Measurements from ENCODE around the gene USP14.

Gene USP14

DNA sequence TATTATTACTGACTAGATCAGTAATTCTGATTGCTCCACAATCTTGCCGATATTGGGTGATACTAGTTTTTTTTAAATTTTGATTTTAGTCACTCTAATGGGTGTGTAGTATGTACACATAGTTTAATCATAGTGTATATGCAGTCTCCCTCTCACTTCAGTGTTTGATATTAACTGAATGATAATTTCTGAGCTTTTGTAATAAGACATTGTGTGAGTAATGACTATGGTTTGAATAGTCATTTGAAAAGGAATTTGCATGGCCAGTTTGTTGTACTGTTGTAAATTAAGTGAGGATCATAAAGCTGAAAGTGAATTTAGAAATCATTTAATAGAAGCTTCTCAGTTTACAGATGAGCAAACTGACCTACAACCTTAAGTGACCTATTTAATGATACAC, 33.4 kb downstream of the USP14 start:
- Histone ChIP-seq H3K36me3 (replicated peaks; ENCODE audit: insufficient read depth, low read length) (0 out of 2 replicates have a peak, but pooled peaks cover 3% of the 10 kb centered on the region), H3K27me3 (replicated peaks; ENCODE audit: insufficient read depth, low read length) (no peaks in the 10 kb centered on the region), H4K20me1 (ENCODE audit: insufficient read depth, low read length) (no peaks in the 10 kb centered on the region), H3K4me3 (ENCODE audit: low read length) (no peak overlapping the region), H3K9me2 (replicated peaks; ENCODE audit: insufficient read depth, low read length) (no peaks in the 10 kb centered on the region), H3K4me2 (ENCODE audit: low read depth, low read length) (no peak overlapping the region), H3K27ac (ENCODE audit: low read length) (no peak overlapping the region), H2AFZ (ENCODE audit: low read length) (no peak overlapping the region), H3K9ac (ENCODE audit: low read length) (no peak overlapping the region), H3K4me1 (ENCODE audit: low read length) (no peaks in the 10 kb centered on the region), H3F3A (ENCODE audit: insufficient read depth, low read length) (no peaks in the 10 kb centered on the region), H3K79me2 (ENCODE audit: low read length) (peaks cover 62% of the 10 kb centered on the region), H3K9me3 (replicated peaks; ENCODE audit: insufficient read depth, low read length) (no peaks in the 10 kb centered on the region)
- TF ChIP-seq, protein P1, sequence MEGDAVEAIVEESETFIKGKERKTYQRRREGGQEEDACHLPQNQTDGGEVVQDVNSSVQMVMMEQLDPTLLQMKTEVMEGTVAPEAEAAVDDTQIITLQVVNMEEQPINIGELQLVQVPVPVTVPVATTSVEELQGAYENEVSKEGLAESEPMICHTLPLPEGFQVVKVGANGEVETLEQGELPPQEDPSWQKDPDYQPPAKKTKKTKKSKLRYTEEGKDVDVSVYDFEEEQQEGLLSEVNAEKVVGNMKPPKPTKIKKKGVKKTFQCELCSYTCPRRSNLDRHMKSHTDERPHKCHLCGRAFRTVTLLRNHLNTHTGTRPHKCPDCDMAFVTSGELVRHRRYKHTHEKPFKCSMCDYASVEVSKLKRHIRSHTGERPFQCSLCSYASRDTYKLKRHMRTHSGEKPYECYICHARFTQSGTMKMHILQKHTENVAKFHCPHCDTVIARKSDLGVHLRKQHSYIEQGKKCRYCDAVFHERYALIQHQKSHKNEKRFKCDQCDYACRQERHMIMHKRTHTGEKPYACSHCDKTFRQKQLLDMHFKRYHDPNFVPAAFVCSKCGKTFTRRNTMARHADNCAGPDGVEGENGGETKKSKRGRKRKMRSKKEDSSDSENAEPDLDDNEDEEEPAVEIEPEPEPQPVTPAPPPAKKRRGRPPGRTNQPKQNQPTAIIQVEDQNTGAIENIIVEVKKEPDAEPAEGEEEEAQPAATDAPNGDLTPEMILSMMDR (IDR thresholded peaks at IDR 0.05; ENCODE audit: low read length): no peak
- TF ChIP-seq EZH2phosphoT487 (IDR thresholded peaks at IDR 0.05; ENCODE audit: low read length) (no peak), EZH2 (optimal IDR thresholded peaks at IDR 0.05; ENCODE audit: low read depth, low read length) (no peak)
- no peak for DNase-seq

DNA sequence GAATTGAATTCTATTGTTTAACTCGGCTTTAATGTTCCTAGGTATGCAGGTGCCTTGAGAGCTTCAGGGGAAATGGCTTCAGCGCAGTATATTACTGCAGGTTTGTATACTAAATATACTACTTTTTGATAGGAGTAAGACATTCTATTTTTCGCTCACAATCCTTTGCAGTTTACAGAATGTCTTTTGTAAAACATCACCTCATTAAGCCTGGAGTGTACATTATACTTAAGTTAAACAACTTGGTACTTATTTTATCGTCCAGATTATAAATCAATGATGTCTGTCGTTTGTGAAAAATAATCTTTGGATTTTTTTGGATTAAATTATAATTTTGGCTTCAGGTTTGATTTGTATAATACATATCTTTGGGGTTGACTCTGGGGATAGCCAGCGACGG, 34.4 kb downstream of the USP14 start:
- TF ChIP-seq, protein P1 (IDR thresholded peaks at IDR 0.05; ENCODE audit: low read length): no peak
- TF ChIP-seq EZH2 (optimal IDR thresholded peaks at IDR 0.05; ENCODE audit: low read depth, low read length): no peak
- no peak for TF ChIP-seq EZH2phosphoT487 (IDR thresholded peaks at IDR 0.05; ENCODE audit: low read length)
- no peak for DNase-seq
- H3K27me3 ChIP-seq (replicated peaks; ENCODE audit: insufficient read depth, low read length): no peaks in the 10 kb centered on the region
- peaks cover 58% of the 10 kb centered on the region for H3K79me2 ChIP-seq (ENCODE audit: low read length)
- no peak overlapping the region for H3K27ac ChIP-seq (ENCODE audit: low read length)
- no peak overlapping the region for H2AFZ ChIP-seq (ENCODE audit: low read length)
- H3K4me2 ChIP-seq (ENCODE audit: low read depth, low read length): no peak overlapping the region
- H3K9me2 ChIP-seq (replicated peaks; ENCODE audit: insufficient read depth, low read length): no peaks in the 10 kb centered on the region
- no peak overlapping the region for H3K4me3 ChIP-seq (ENCODE audit: low read length)
- no peaks in the 10 kb centered on the region for H3F3A ChIP-seq (ENCODE audit: insufficient read depth, low read length)
- no peaks in the 10 kb centered on the region for H4K20me1 ChIP-seq (ENCODE audit: insufficient read depth, low read length)
- no peaks in the 10 kb centered on the region for H3K9me3 ChIP-seq (replicated peaks; ENCODE audit: insufficient read depth, low read length)
- H3K36me3 ChIP-seq (replicated peaks; ENCODE audit: insufficient read depth, low read length): peaks cover 7% of the 10 kb centered on the region; the same call in 1 of the 2 replicates
- H3K9ac ChIP-seq (ENCODE audit: low read length): no peak overlapping the region
- no peaks in the 10 kb centered on the region for H3K4me1 ChIP-seq (ENCODE audit: low read length)

DNA sequence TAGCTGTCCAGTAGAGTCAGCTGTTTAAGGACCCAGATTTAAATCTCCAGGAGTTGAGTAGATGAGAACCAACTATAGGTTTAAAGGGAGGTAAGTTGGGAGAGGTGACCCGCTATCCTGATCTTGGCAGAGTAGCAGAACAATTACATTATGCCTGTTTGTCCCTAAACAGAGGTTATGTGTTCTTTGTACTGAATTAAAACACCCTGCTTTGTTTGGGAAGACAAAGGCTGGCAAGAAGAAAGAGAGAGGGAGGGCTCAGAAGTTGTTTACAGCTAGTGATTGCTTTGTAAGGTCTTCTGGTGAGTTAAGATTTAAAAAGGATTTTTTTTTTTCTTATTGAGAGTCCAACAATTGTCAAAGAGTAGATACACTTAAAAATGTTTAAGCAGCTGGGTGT, 37.3 kb downstream of the USP14 start:
- H3F3A ChIP-seq (ENCODE audit: insufficient read depth, low read length): no peaks in the 10 kb centered on the region
- H3K79me2 ChIP-seq (ENCODE audit: low read length): peaks cover 31% of the 10 kb centered on the region
- H3K4me2 ChIP-seq (ENCODE audit: low read depth, low read length): no peak overlapping the region
- H3K27ac ChIP-seq (ENCODE audit: low read length): no peak overlapping the region
- H3K9ac ChIP-seq (ENCODE audit: low read length): no peak overlapping the region
- no peaks in the 10 kb centered on the region for H4K20me1 ChIP-seq (ENCODE audit: insufficient read depth, low read length)
- no peak overlapping the region for H3K4me3 ChIP-seq (ENCODE audit: low read length)
- no peaks in the 10 kb centered on the region for H3K9me2 ChIP-seq (replicated peaks; ENCODE audit: insufficient read depth, low read length)
- TF ChIP-seq EZH2 (optimal IDR thresholded peaks at IDR 0.05; ENCODE audit: low read depth, low read length) (no peak), EZH2phosphoT487 (IDR thresholded peaks at IDR 0.05; ENCODE audit: low read length) (no peak)
- TF ChIP-seq, protein P1 (IDR thresholded peaks at IDR 0.05; ENCODE audit: low read length): no peak
- H3K27me3 ChIP-seq (replicated peaks; ENCODE audit: insufficient read depth, low read length): no peaks in the 10 kb centered on the region
- DNase-seq: no peak
- no peaks in the 10 kb centered on the region for H3K9me3 ChIP-seq (replicated peaks; ENCODE audit: insufficient read depth, low read length)
- no peak overlapping the region for H2AFZ ChIP-seq (ENCODE audit: low read length)
- peaks cover 10% of the 10 kb centered on the region; the same call in 1 of the 2 replicates for H3K36me3 ChIP-seq (replicated peaks; ENCODE audit: insufficient read depth, low read length)
- no peaks in the 10 kb centered on the region for H3K4me1 ChIP-seq (ENCODE audit: low read length)
